Activated CD4-positive, alpha-beta T cell treated with anti-CD3 and anti-CD28 coated beads, Interleukin-2, amount 10 ng/mL, durations not matched to agents 7 days and 5 days (primary cell): ENCODE results near the gene TSEN54. TPM values are rescaled to one million over a fixed set of nuclear protein-coding genes. Genes with fewer than 3 reads are reported as not detected.

Experiments
- CTCF ChIA-PET: fragments of 350-600 bp; sonication (Branson Sonifier 250); formaldehyde crosslinking; loops from one replicate; lab custom pipeline; 2021; ENCODE audit warnings: antibody characterized with exemption; lab: Charles Lee
- POLR2A ChIA-PET: fragments of 350-600 bp; sonication (Branson Sonifier 250); formaldehyde crosslinking; loops from one replicate; lab custom pipeline; 2021; ENCODE audit warnings: antibody characterized with exemption; lab: Charles Lee
- DNase-seq: peaks from one replicate; pipeline ENCODE4 v3.0.0-alpha.2; 2020
- H3K27ac Mint-ChIP-seq: one replicate; pipeline ENCODE4 v1.8.0; 2021; ENCODE audit warnings: mild to moderate bottlenecking, moderate library complexity, mixed read lengths
- H3K27me3 Mint-ChIP-seq: one replicate; pipeline ENCODE4 v1.8.0; 2021; ENCODE audit warnings: mixed read lengths
- H3K36me3 Mint-ChIP-seq: one replicate; pipeline ENCODE4 v1.8.0; 2021; ENCODE audit warnings: low read depth, mixed read lengths
- H3K4me1 Mint-ChIP-seq: one replicate; pipeline ENCODE4 v1.8.0; 2021; ENCODE audit warnings: mixed read lengths
- H3K4me3 Mint-ChIP-seq: one replicate; pipeline ENCODE4 v1.8.0; 2021; ENCODE audit warnings: mild to moderate bottlenecking, moderate library complexity, mixed read lengths
- H3K9me3 Mint-ChIP-seq: one replicate; pipeline ENCODE4 v1.8.0; 2021; ENCODE audit warnings: mixed read lengths
- microRNA-seq: library from miRNA; unstranded; fragments of <30 nt; microRNA quantifications from one replicate; pipeline ENCODE4 v1.2.0, GENCODE V29; 2021; ENCODE audit warnings: borderline microRNAs expressed, borderline replicate concordance
- total RNA-seq, 2 experiments: library from RNA; stranded (reverse); gene quantifications; one replicate each; pipeline ENCODE4 v1.2.3, GENCODE V29; 2021

TSEN54 gene
- total RNA-seq, 2 experiments from 2014 or later: 48.8 to 59.2 TPM

DNA sequence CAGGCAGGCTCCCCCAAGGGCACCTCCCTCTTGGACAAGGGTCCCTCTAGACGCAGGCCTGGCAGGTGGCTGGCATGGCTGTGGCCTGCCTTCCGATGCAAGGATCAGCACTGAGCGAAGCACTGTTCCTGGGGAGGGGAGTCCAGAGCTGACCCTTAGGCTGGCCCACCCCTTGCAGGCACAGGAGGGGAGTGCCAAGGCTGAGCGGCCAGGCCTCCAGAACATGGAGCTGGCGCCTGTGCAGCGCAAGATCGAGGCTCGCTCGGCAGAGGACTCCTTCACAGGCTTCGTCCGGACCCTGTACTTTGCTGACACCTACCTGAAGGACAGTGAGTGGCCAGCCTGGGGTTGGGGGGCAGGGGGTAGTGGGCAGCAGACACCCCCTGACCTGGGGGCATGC lies 54.4 kb downstream of the TSEN54 start:
- ChIA-PET CTCF (interaction anchor here (0.8 to 1.8 kb wide), 5 partner anchors 11 to 177 kb away, joined by 3 to 6 read pairs (median 3); no protein-coding TSS in a partner anchor), POLR2A (no interaction called here)
- H3K27ac Mint-ChIP-seq: peak overlapping the region; percentile 46
- H3K4me1 Mint-ChIP-seq: peaks cover 6% of the 10 kb centered on the region
- no peaks in the 10 kb centered on the region for H3K9me3 Mint-ChIP-seq
- H3K36me3 Mint-ChIP-seq: no peaks in the 10 kb centered on the region
- DNase-seq: no peak
- no peak overlapping the region for H3K4me3 Mint-ChIP-seq
- H3K27me3 Mint-ChIP-seq: no peaks in the 10 kb centered on the region

GRCh38 chr17:75571197-75571884 lies 55.0 kb downstream of the TSEN54 start:
- H3K9me3 Mint-ChIP-seq: no peaks in the 10 kb centered on the region
- DNase-seq: peak; percentile 48
- H3K4me1 Mint-ChIP-seq: peaks cover 6% of the 10 kb centered on the region
- ChIA-PET POLR2A (interaction anchor here (0.6 kb wide), 1 partner anchor 39 kb away, joined by 4 read pairs; no protein-coding TSS in a partner anchor), CTCF (interaction anchor here (0.6 to 1.8 kb wide), 6 partner anchors 11 to 177 kb away, joined by 3 to 6 read pairs (median 3); no protein-coding TSS in a partner anchor)
- H3K27me3 Mint-ChIP-seq: no peaks in the 10 kb centered on the region
- peak overlapping the region; percentile 86 for H3K27ac Mint-ChIP-seq
- no peak overlapping the region for H3K4me3 Mint-ChIP-seq
- no peaks in the 10 kb centered on the region for H3K36me3 Mint-ChIP-seq

DNA sequence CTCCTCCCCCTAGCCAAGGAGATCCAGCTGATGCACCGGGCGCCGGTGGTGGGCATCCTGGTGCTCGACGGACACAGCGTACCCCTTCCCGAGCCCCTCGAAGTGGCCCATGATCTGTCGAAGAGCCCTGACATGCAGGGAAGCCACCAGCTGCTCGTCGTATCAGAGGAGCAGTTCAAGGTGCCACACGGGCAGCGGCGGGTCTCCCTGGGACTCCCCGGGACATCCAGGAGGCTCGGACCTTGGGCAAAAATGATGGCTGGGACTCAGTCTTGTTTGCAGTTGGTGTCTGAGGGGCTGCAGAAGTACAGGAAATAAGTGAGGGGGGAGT lies 55.5 kb downstream of the TSEN54 start:
- Mint-ChIP-seq H3K27me3 (no peaks in the 10 kb centered on the region), H3K36me3 (no peaks in the 10 kb centered on the region), H3K9me3 (no peaks in the 10 kb centered on the region), H3K27ac (no peak overlapping the region), H3K4me1 (peaks cover 6% of the 10 kb centered on the region), H3K4me3 (no peak overlapping the region)
- ChIA-PET CTCF (interaction anchor here (0.6 to 1.8 kb wide), 4 partner anchors 10 to 118 kb away, joined by 3 to 6 read pairs (median 4); no protein-coding TSS in a partner anchor), POLR2A (no interaction called here)
- DNase-seq: no peak

DNA sequence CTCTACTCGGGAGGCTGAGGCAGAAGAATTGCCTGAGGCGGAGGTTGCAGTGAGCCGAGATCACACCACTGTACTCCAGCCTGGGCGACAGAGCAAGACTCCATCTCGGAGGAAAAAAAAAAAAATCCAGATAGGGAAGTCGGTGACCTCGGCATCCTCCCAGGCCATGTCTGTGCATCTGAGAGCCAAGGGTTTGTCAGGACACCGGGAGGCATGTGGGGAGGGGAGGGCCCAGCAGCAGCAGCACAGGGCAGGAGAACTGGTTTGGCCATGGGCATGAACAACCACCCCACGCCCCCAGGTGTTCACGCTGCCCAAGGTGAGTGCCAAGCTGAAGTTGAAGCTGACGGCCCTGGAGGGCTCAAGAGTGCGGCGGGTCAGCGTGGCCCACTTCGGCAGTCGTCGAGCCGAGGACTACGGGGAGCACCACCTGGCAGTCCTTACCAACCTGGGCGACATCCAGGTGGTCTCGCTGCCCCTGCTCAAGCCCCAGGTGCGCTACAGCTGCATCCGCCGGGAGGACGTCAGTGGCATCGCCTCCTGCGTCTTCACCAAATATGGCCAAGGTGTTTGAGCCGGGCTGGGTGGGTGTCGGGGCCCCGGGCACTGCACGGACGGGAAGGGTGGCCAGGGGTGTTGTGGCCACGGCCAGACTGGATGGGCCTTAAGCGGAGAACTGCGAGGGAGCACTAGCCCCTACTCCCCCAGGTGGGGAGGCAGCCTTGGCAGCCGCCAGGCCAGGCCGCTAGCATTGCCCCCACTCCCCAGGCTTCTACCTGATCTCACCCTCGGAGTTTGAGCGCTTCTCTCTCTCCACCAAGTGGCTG lies 56.6 kb downstream of the TSEN54 start:
- CTCF ChIA-PET: interaction anchor here (0.6 to 1.8 kb wide), 2 partner anchors 9 to 181 kb away, joined by 3 to 6 read pairs; no protein-coding TSS in a partner anchor
- Mint-ChIP-seq H3K27me3 (no peaks in the 10 kb centered on the region), H3K4me3 (no peak overlapping the region), H3K4me1 (peaks cover 6% of the 10 kb centered on the region), H3K36me3 (no peaks in the 10 kb centered on the region), H3K27ac (peak overlapping the region; percentile 57), H3K9me3 (no peaks in the 10 kb centered on the region)
- no peak for DNase-seq
- POLR2A ChIA-PET: no interaction called here

GRCh38 chr17:75573540-75573957 lies 57.2 kb downstream of the TSEN54 start:
- DNase-seq: no peak
- ChIA-PET CTCF (no interaction called here), POLR2A (no interaction called here)
- H3K27ac Mint-ChIP-seq: no peak overlapping the region
- H3K27me3 Mint-ChIP-seq: no peaks in the 10 kb centered on the region
- no peak overlapping the region for H3K4me3 Mint-ChIP-seq
- peaks cover 6% of the 10 kb centered on the region for H3K4me1 Mint-ChIP-seq
- no peaks in the 10 kb centered on the region for H3K36me3 Mint-ChIP-seq
- no peaks in the 10 kb centered on the region for H3K9me3 Mint-ChIP-seq

DNA sequence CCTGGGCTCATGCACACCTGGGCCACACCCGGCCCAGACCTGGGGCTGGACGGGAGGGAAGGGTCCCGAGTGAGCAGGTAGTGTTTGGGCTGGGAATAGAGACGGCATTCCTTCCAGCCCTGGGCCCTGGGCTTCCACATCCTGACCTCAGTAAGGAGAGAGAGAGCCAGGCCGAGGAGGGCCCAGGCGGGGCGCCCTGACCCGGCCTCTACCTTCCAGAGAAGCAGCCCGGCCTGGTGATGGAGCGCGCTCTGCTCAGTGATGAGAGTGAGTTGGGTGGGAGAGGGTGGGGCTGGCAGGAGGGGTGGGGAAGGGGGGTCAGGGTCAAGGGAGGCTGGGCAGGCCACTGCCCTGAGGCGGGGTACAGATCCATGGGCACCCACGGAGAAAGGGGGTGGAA lies 57.7 kb downstream of the TSEN54 start:
- POLR2A ChIA-PET: no interaction called here
- H3K36me3 Mint-ChIP-seq: no peaks in the 10 kb centered on the region
- peak overlapping the region; percentile 19 for H3K27ac Mint-ChIP-seq
- CTCF ChIA-PET: no interaction called here
- peaks cover 6% of the 10 kb centered on the region for H3K4me1 Mint-ChIP-seq
- H3K9me3 Mint-ChIP-seq: no peaks in the 10 kb centered on the region
- no peak for DNase-seq
- no peaks in the 10 kb centered on the region for H3K27me3 Mint-ChIP-seq
- H3K4me3 Mint-ChIP-seq: no peak overlapping the region

Small RNAs within 50 kb of the gene (microRNA-seq; reads per million reads assigned to microRNA genes)
- not detected for gene MIR6785

Other genes starting within 250 kb of the TSEN54 start
- 10 to 100 TPM; 44.4 to 44.6 TPM for gene MIF4GD, start 245.3 kb upstream of the TSEN54 start, total RNA-seq
- gene SLC25A19, start 227.1 kb upstream of the TSEN54 start, total RNA-seq: 10 to 100 TPM; 27.6 to 30.5 TPM
- 100 to 1,000 TPM; 136 to 150 TPM for gene GRB2, start 110.8 kb upstream of the TSEN54 start, total RNA-seq
- gene TMEM94, start 59.9 kb upstream of the TSEN54 start, total RNA-seq: 10 to 100 TPM; 80.3 to 82.1 TPM
- 1 to 10 TPM in 1 of 2 experiments, under 1 TPM in 1; 0.47 to 1.1 TPM for gene CASKIN2, start 991 bp upstream of the TSEN54 start, total RNA-seq
- gene LLGL2, start 9.2 kb downstream of the TSEN54 start, total RNA-seq: 10 to 100 TPM; 17.8 to 24.2 TPM
- 10 to 100 TPM; 11.0 to 13.4 TPM for gene MYO15B, start 71.3 kb downstream of the TSEN54 start, total RNA-seq
- gene SMIM5, start 116.9 kb downstream of the TSEN54 start, total RNA-seq: under 1 TPM; 0.10 to 0.12 TPM
- gene RECQL5, start 150.6 kb downstream of the TSEN54 start, total RNA-seq: 10 to 100 TPM; 44.7 to 47.1 TPM
- 10 to 100 TPM; 97.0 to 97.5 TPM for gene SAP30BP, start 150.8 kb downstream of the TSEN54 start, total RNA-seq
- gene ITGB4, start 204.9 kb downstream of the TSEN54 start, total RNA-seq: under 1 TPM; 0.55 to 0.96 TPM
- gene GALK1, start 248.7 kb downstream of the TSEN54 start, total RNA-seq: 10 to 100 TPM; 40.9 to 44.7 TPM